HG03460 (cell line): Measurements from ENCODE around the gene GCLM.
"Not testable (repeated sequence)": the region's sequence is repeated elsewhere in the genome, so short reads cannot be mapped to it uniquely, and the experiment has no call there.

ENCODE experiments used
- ATAC-seq: cut with Tn5 transposase; IDR thresholded peaks from one replicate; pipeline ENCODE4 v1.9.1; 2021; ENCODE audit not compliant: unreplicated experiment

Gene GCLM

DNA sequence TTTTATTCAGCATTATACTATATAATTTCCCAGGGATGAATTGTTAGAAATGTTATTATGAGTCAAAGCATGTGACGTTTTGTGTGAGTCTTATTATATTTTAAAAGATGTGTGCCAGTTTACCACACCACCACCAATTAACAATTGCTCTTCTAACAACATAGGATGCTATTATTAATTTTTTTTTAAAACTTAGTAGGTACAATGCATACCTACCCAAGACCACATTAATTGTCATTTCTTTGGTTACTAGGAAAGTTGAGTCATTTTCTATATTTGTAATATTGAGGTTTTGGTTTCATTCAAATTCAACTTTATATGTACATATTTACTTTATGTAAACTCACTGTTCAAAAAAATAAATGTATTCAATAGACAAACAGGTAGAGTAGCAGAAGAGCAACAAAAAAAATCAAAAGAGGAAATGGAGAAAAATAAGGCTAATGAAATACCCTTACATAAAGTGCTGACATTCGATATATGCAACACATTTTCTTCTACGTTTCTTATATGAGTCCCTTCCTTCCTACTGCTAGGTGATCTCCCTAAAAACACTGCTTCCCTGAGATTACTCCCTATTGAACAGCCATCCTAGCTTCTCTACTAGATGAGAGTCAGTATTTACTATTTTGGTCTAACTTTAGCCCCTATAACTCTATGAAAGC, 9.6 kb downstream of the GCLM start:
- ATAC-seq: no peak

DNA sequence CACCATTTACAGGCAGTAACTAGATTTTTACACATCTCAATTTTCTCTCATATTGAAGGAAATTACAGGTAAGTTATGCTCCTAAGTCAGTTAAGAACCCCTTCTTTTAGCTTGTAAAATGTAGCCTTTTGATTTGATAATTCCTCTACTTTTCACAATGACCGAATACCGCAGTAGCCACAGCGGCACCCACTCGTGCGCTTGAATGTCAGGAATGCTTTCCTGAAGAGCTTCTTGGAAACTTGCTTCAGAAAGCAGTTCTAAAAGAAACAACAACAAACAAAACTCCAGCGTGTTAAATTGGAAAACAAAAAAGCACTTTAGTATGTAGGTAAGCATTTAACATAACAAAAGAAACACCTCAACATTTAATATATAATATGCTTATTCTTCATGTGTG, 20.3 kb downstream of the GCLM start:
- ATAC-seq: no peak

DNA sequence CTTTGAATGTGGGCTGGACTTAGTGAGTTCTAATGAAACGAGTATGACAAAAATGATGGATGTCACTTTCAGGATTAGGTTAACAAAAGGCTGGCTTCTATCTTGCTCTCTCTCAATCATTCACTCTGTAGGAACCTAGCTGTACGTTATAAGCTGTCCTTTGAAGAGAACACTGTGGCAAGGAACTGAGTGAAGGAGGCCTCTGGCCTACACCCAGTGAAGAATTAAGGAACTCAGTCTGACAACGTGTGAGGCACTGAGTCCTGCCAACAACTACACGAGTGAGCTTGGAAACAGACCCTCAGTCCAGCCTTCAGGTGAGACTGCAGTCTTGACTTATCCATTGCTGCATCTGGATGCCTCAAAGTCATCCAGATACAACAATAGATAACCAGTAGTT, 27.0 kb downstream of the GCLM start:
- no peak for ATAC-seq

- ATAC-seq: no peak
Observed at GRCh38 chr1:93880731-93881130, 28.5 kb downstream of the GCLM start.

DNA sequence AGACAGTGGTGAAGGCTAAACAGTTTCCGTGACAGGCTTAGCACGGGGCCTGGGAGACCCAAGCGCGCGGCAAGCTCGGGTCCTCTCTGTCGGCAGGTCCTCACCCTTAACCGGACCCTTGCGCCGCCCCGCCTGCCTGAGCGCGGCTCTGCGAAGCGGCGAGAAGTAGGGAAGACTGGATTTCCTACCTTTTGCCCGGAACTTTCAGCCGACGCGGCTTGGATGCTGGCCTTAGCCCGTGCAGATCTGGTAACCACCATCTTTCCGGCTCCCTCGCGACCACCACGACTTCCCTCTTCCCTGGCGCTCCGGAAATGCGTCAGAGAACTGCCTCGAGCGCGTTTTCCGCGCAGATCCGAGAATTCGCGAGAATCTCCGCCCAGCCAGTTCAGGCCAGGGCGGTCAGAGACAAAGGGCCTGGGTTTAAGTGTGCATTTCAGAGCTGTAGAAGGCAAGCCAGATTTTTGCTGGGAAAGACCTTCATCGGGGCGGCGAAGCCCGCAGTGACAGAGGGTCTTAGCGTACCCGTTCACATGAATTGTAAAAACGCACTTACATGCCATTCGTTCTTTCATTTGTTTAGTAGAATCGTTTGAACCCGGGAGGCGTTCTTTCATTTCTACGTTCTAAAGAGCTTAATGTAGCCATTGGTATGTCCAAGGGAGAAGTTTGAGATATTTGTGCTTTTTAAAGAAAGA, 30.2 kb downstream of the GCLM start, which contains the start of gene DNTTIP2:
Gene DNTTIP2, minus strand, starts transcription at position 318 of the 698 bp plus-strand sequence. Its CDS starts 58 bp downstream, at position 260.
- ATAC-seq: peak; percentile 96

- ATAC-seq: peak; percentile 53
Observed at GRCh38 chr1:93878501-93878888, 30.7 kb downstream of the GCLM start.

DNA sequence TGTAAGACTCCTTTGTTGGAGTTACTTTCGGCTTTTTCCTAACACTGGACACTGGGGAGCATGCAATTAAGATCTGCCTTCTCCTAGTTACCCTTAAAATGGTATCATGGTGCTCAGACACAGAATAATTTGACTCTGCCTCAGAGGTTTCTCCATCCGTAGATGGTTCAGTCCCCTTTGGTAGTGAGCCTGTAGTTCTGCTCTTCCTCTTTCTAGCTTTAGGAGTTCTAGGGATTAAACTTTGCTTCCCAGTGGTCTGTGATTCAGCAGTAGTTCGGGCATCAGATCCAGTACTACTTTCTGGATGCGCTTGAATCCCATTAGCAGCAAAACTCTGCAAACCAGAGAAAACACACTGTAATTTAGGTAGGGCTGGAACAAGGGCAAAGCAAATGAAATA, 31.7 kb downstream of the GCLM start:
- no peak for ATAC-seq

- no peak for ATAC-seq
Observed at GRCh38 chr1:93876244-93876643, 33.0 kb downstream of the GCLM start.

- ATAC-seq: no peak
Observed at GRCh38 chr1:93874025-93874651, 35.1 kb downstream of the GCLM start.

DNA sequence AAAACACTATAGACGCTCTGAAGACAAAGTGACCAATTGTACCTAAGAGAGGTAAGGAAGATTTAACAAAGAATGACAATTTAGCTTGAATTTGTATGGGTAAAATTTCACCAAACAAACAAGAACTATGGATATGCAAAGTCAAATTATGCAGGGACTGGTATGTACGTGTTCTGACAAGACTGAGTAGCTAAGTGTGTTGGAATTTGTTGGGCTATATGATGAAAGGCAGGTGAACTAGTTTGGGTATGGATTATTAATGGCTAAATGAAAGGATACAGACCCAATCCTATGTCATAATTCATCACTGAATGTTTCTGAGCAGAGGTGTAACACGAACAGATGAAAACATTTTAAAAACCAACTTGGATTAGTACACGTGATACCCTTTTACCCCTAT, 37.9 kb downstream of the GCLM start:
- ATAC-seq: no peak

DNA sequence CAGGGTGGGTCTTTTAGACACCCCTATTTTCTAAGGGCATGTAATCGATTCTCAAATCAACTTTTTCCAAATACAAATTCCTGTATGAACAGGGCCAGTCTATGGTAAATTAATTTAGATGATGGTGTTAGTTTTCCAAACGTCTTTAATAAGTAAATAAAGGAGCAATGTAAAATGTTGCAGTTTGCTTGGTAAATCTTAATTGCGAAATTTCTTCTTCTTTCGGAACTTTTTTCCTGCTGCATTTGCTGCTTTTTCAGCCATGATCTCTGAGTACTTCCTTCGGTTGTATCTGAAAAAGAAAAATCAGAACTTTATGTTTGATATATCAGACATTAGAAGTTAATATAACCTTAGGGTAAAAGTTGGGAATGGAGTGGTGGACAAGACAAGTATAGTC, 39.6 kb downstream of the GCLM start:
- no peak for ATAC-seq

DNA sequence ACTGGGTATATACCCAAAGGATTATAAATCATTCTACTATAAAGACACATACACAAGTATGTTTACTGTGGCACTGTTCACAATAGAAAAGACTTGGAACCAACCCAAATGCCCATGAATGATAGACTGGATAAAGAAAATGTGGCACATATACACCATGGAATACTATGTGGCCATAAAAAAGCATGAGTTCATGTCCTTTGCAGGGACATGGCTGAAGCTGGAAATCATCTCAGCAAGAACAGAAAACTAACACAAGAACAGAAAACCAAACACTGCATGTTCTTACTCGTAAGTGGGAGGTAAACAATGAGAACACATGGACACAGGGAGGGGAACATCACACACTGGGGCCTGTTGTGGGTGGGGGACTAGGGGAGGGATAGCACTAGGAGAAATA, 40.7 kb downstream of the GCLM start:
- not testable (repeated sequence) for ATAC-seq

GRCh38 chr1:93865253-93865652, 44.0 kb downstream of the GCLM start:
- ATAC-seq: no peak

DNA sequence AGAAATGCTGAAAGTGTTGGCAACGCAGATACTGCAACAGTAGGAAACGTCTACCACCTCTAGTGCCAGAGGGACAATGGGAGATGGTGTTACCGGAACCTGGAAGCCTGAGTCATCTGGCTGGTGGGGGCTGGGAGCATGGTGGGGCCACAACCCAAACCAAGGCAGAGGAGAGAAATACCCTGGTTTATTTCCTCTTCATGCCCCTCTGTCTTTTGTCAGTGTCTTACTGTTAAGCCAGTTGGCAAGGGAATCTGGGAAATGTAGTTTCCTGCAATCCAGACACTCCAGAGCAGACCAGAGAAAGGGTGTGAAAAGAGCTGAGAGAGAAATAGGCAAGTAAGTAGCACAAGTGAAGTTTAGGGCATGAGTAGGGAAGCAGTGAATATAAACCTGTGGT, 45.1 kb downstream of the GCLM start:
- ATAC-seq: no peak

GRCh38 chr1:93857653-93858052, 51.6 kb downstream of the GCLM start:
- not testable (repeated sequence) for ATAC-seq

- not testable (repeated sequence) for ATAC-seq
Observed at GRCh38 chr1:93855983-93856382, 53.2 kb downstream of the GCLM start.

DNA sequence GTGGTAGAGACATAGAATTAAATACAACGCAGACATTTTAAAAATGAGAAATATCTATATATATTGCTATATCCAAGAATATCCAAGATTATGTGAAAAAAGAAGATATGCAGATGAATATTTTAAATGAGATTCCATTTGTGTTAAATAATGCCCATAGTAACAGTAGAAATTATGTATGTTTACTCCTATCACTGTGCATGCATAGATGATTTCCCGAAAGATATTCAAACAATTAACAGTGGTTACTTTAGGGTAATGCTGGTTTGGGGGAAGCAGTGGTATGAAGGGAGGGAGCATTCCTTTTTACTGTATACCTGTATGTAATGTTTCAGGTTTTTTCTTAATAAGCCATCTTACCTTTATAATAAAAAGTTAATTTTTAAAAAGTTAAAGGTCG, 55.3 kb downstream of the GCLM start:
- no peak for ATAC-seq

- no peak for ATAC-seq
Observed at GRCh38 chr1:93851878-93852277, 57.4 kb downstream of the GCLM start.

DNA sequence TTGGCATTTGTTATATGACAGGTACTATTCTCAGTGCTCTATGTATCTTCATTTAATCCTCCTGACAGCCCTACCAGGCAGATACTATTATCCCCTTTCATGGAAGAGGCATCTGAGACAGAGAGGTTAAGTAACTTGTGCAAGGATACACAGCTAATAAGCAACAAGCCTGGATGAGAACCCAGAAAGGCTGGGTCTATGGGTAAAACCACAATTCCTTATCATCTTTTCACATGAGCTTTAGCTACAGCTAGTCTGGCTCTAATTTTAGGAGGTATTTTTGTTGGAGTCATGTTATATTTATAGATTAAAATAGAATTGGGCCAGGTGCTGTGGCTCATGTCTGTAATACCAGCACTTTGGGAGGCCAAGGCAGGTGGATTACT, 57.9 kb downstream of the GCLM start:
- ATAC-seq: no peak

DNA sequence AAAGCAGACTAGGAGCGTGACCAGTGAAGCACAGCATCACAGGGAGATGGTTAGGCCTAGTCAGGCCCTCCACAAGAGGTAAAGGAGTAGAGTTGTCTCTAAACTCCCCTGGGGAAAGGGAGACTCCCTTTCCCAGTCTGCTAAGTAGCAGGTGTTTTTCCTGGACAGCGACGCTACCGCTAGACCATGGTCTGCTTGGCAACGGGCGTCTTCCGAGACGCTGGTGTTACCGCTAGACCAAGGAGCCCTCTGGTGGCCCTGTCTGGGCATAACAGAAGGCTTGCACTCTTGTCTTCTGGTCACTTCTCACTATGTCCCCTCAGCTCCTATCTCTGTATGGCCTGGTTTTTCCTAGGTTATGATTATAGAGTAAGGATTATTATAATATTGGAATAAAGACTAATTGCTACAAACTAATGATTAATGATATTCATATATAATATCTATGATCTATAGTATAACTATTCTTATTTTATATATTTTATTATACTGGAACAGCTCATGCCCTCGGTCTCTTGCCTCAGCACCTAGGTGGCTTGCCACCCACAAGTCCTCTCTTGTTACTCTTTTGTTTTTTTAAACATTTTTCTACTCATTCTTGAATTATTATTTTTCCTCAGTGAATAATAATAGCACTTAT, 58.4 kb downstream of the GCLM start:
- not testable (repeated sequence) for ATAC-seq

- ATAC-seq: no peak
Observed at GRCh38 chr1:93848350-93848883, 60.8 kb downstream of the GCLM start.
